GM12878 (cell line): Measurements from ENCODE around the gene UBQLN1. TPM values are rescaled to one million over a fixed set of nuclear protein-coding genes. Genes with fewer than 3 reads are reported as not detected.

ENCODE experiments used
- ATAC-seq: fragments of 200-7000 bp; cut with Tn5 transposase; 3 replicates; pipeline ENCODE4 v1.9.1; 2020; ENCODE audit warnings: mild to moderate bottlenecking, moderate library complexity
- BruUV-seq: library from RNA; stranded (reverse); fragments of 400-500 nt; replicated peaks from 2 replicates; lab custom pipeline; 2021; lab: Mats Ljungman, UMichigan
- CTCF ChIA-PET: fragments of 300-600 bp; sonication (Branson Sonifier 250); formaldehyde crosslinking; extraction: SDS; loops from one replicate; lab custom pipeline; 2021; ENCODE audit warnings: inconsistent platforms; lab: Yijun Ruan, JAX
- POLR2A ChIA-PET: fragments of 350-600 bp; formaldehyde crosslinking; extraction: SDS; loops from one replicate; lab custom pipeline; 2021; ENCODE audit warnings: inconsistent platforms; lab: Charles Lee
- RAD21 ChIA-PET: fragments of 300-600 bp; sonication (Branson Sonifier 250); formaldehyde crosslinking; loops from one replicate; lab custom pipeline; 2023; ENCODE audit warnings: antibody characterized with exemption; ENCODE audit not compliant: unreplicated experiment; lab: Charles Lee
- SMC1A ChIA-PET: fragments of 300-600 bp; sonication (Branson Sonifier 250); formaldehyde crosslinking; loops from one replicate; lab custom pipeline; 2023; ENCODE audit not compliant: unreplicated experiment, uncharacterized antibody; lab: Charles Lee
- DNase-seq: peaks from one replicate; pipeline ENCODE4 v3.0.0-alpha.2; 2011; ENCODE audit warnings: low read depth, low spot score
- FAIRE-seq: peaks from 3 replicates; lab custom pipeline; 2011; peaks lifted over from hg19 to GRCh38; lab: Jason Lieb, UNC
- H2AFZ ChIP-seq: 2 replicates; pipeline ENCODE4 v1.6.0; 2011; ENCODE audit warnings: low read depth, low read length, control low read depth; ENCODE audit not compliant: control insufficient read depth
- H3K27ac ChIP-seq: 2 replicates; pipeline ENCODE4 v1.5.1; 2011; ENCODE audit warnings: control low read depth; ENCODE audit not compliant: control insufficient read depth, insufficient read depth
- H3K27me3 ChIP-seq, 2 experiments: replicated peaks in 1 of 2; 2 replicates each; pipeline versions ENCODE4 v1.6.0 to v1.6.1; 2011; ENCODE audit warnings: low read length in 1 of 2; ENCODE audit not compliant: control insufficient read depth in 2 of 2, insufficient read depth in 2 of 2
- H3K36me3 ChIP-seq, 2 experiments: 2 replicates each; pipeline ENCODE4 v1.5.1; 2011; ENCODE audit warnings: low read length in 1 of 2; ENCODE audit not compliant: control insufficient read depth in 2 of 2, insufficient read depth in 2 of 2
- H3K4me1 ChIP-seq: 2 replicates; pipeline ENCODE4 v1.6.1; 2011; ENCODE audit warnings: mild to moderate bottlenecking, low read length, moderate library complexity, mixed read lengths; ENCODE audit not compliant: control insufficient read depth, insufficient read depth
- H3K4me2 ChIP-seq: 2 replicates; pipeline ENCODE4 v1.6.0; 2011; ENCODE audit warnings: control low read depth; ENCODE audit not compliant: control insufficient read depth, insufficient read depth
- H3K4me3 ChIP-seq: fragments of 200-600 bp; sonication (generic); 2 replicates; pipeline ENCODE4 v1.5.1; 2016
- H3K79me2 ChIP-seq: 2 replicates; pipeline ENCODE4 v1.6.0; 2011; ENCODE audit warnings: low read length; ENCODE audit not compliant: control insufficient read depth, insufficient read depth
- H3K9ac ChIP-seq: 2 replicates; pipeline ENCODE4 v1.8.0; 2011; ENCODE audit warnings: low read length, control low read depth, mixed read lengths; ENCODE audit not compliant: control insufficient read depth, insufficient read depth
- H3K9me3 ChIP-seq: replicated peaks from 3 replicates; pipeline ENCODE4 v1.5.1; 2011; ENCODE audit warnings: mild to moderate bottlenecking, low read length; ENCODE audit not compliant: control insufficient read depth, insufficient read depth
- H4K20me1 ChIP-seq: 2 replicates; pipeline ENCODE4 v1.6.0; 2011; ENCODE audit not compliant: control insufficient read depth, insufficient read depth
- HCFC1 ChIP-seq: fragments of 150-350 bp; IDR thresholded peaks from 2 replicates; pipeline ENCODE4 v1.6.1; 2014; ENCODE audit warnings: low read length
- MTA2 ChIP-seq: fragments of 450-650 bp; IDR thresholded peaks from 2 replicates; pipeline ENCODE4 v1.6.1; 2016; ENCODE audit warnings: low read depth, mild to moderate bottlenecking, moderate library complexity
- MXI1 ChIP-seq: fragments of 150-350 bp; IDR thresholded peaks from 2 replicates; pipeline ENCODE4 v1.6.1; 2011; ENCODE audit warnings: low read depth, mild to moderate bottlenecking, inconsistent platforms, low read length, improper control_type of control experiment
- NR2F1 ChIP-seq: fragments of 450-650 bp; conservative IDR thresholded peaks from 2 replicates; pipeline ENCODE4 v1.6.1; 2017; ENCODE audit warnings: mild to moderate bottlenecking
- RELA ChIP-seq: fragments of 450-650 bp; IDR thresholded peaks from 2 replicates; pipeline ENCODE4 v1.8.0; 2014; ENCODE audit warnings: borderline replicate concordance; ENCODE audit not compliant: partially characterized antibody
- WGBS: methylation state at CpG from one replicate; pipeline ENCODE4 v1.1.6; 2016; ENCODE audit warnings: low lambda C conversion rate; ENCODE audit not compliant: insufficient replicate concordance, insufficient coverage; ENCODE audit errors: missing lambda C conversion rate; 5-methylcytosine and 5-hydroxymethylcytosine counted together
- in situ Hi-C: fragments of 300-500 bp; cut with MboI; formaldehyde crosslinking; loops from 9 replicates; pipeline ENCODE4 v1.14.3; 2018; ENCODE audit warnings: mixed read lengths
- intact Hi-C: fragments of 100-400 bp; cut with micrococcal nuclease; formaldehyde crosslinking; loops from one replicate; pipeline ENCODE4 v1.14.2; 2022; ENCODE audit not compliant: unreplicated experiment
- polyA plus RNA-seq, 11 experiments: library from polyadenylated mRNA; depleted of rRNA in 4 of 11; unstranded in 6 of 11; stranded (reverse) in 5 of 11; fragments of >200 nt; fragmentation: Nextera tagmentation in 4 of 11; fragmentation: Illumina TruSeq in 1 of 11; extraction: Ambion mirVana in 4 of 11; extraction: Trizol in 1 of 11; gene quantifications; 1 replicate in 1 of 11; 2 replicates in 10 of 11; pipeline versions ENCODE4 v1.2.1 to v1.2.3, GENCODE V29; 2011 to 2016; ENCODE audit warnings: inconsistent platforms in 2 of 11, missing spikeins in 2 of 11, low read depth in 1 of 11
- total RNA-seq, 4 experiments: library from RNA; depleted of rRNA in 3 of 4; stranded (reverse); fragments of >200 nt in 3 of 4; fragmentation: Illumina TruSeq in 1 of 4; extraction: Trizol in 1 of 4; gene quantifications; 2 replicates each; pipeline versions ENCODE4 v1.2.1 to v1.2.3, GENCODE V29; 2013 to 2021

UBQLN1 gene
- total and polyA plus RNA-seq, 10 of the 15 experiments (the other 5 are each of a cell fraction or from before 2014, with no cell fraction given): 12.4 to 118 (median 66.1) TPM

DNA sequence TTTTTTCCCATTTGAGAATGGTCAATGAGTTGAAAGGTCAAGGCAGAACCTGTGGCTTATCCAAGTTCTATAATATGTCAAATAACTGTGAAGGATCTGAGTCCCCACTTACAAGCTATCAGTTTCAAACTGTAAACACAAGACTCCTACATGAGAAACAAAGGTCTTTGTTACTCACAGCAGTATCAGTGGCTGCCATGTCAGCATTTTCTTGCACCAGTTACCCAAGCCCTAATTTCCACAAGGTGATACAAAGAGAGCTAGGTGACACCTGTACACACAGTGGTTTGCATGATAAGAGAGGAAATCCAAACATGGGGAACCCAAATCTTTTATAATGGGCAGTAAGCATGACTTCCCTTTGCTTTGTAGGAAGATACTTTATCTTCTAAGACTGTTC lies 8.0 kb upstream of the UBQLN1 start:
- ChIA-PET RAD21 (no interaction called here), CTCF (interaction anchor here (0.8 kb wide), 1 partner anchor 95 kb away, joined by 3 read pairs; no protein-coding TSS in a partner anchor), POLR2A (no interaction called here), SMC1A (interaction anchor here (1.3 kb wide), 1 partner anchor 95 kb away, joined by 3 read pairs; no protein-coding TSS in a partner anchor)
- no peak overlapping the region for H3K4me3 ChIP-seq
- intact Hi-C loops: no loop called here
- TF ChIP-seq NR2F1 (no peak), HCFC1 (no peak), MTA2 (no peak), RELA (no peak)
- no peaks in the 10 kb centered on the region for H3K79me2 ChIP-seq
- no peak overlapping the region for H3K27ac ChIP-seq
- no peaks in the 10 kb centered on the region for H3K4me1 ChIP-seq
- H4K20me1 ChIP-seq: no peaks in the 10 kb centered on the region
- H2AFZ ChIP-seq: no peak overlapping the region
- H3K27me3 ChIP-seq: no peaks in the 10 kb centered on the region
- no peaks in the 10 kb centered on the region for H3K36me3 ChIP-seq
- H3K9ac ChIP-seq: no peak overlapping the region
- BruUV-seq: no TSS peak
- FAIRE-seq: no peak
- no peak for ATAC-seq
- H3K9me3 ChIP-seq: no peaks in the 10 kb centered on the region
- DNase-seq: no peak
- in situ Hi-C loops: no loop called here
- no peak overlapping the region for H3K4me2 ChIP-seq

DNA sequence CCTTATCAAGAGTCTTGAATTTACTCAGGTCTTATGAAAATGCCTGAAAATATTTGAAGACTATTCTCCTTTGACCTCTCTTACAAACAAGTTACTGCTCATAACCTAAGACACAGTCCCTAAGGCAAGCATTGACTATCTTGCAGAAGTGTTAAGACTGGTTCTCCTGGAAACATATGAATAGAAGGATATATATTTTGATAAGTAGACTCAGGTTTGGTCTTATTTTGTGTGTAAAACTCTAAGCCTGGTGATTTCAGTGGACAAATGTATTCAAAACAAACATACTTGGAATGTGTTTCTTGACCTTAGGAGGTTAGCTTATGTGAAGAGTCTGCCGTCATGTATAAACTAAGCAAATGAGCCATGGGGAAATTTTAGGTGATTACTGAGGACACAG lies 7.5 kb upstream of the UBQLN1 start:
- intact Hi-C loops: no loop called here
- Histone ChIP-seq H3K4me3 (no peak overlapping the region), H3K27ac (no peak overlapping the region), H2AFZ (no peak overlapping the region), H3K9ac (no peak overlapping the region), H3K27me3 (no peaks in the 10 kb centered on the region), H3K9me3 (no peaks in the 10 kb centered on the region), H3K4me1 (no peaks in the 10 kb centered on the region), H4K20me1 (no peaks in the 10 kb centered on the region), H3K79me2 (no peaks in the 10 kb centered on the region), H3K36me3 (no peaks in the 10 kb centered on the region), H3K4me2 (no peak overlapping the region)
- ChIA-PET SMC1A (interaction anchor here (1.3 kb wide), 1 partner anchor 95 kb away, joined by 3 read pairs; no protein-coding TSS in a partner anchor), RAD21 (no interaction called here), POLR2A (no interaction called here), CTCF (interaction anchor here (0.8 kb wide), 1 partner anchor 95 kb away, joined by 3 read pairs; no protein-coding TSS in a partner anchor)
- TF ChIP-seq MXI1: no peak
- 42% methylated on average over 1 of the region's 1 CpG for WGBS
- in situ Hi-C loops: no loop called here
- BruUV-seq: no TSS peak
- no peak for ATAC-seq
- no peak for FAIRE-seq
- no peak for DNase-seq
